CD4-positive, alpha-beta T cell treated with Interleukin-6 for 4 hours (primary cell): ENCODE measurements around the gene RPTOR.

Experiments
- DNase-seq: peaks from one replicate; pipeline ENCODE4 v3.0.0-alpha.2; 2020; ENCODE audit warnings: mixed read lengths

The RPTOR gene

DNA sequence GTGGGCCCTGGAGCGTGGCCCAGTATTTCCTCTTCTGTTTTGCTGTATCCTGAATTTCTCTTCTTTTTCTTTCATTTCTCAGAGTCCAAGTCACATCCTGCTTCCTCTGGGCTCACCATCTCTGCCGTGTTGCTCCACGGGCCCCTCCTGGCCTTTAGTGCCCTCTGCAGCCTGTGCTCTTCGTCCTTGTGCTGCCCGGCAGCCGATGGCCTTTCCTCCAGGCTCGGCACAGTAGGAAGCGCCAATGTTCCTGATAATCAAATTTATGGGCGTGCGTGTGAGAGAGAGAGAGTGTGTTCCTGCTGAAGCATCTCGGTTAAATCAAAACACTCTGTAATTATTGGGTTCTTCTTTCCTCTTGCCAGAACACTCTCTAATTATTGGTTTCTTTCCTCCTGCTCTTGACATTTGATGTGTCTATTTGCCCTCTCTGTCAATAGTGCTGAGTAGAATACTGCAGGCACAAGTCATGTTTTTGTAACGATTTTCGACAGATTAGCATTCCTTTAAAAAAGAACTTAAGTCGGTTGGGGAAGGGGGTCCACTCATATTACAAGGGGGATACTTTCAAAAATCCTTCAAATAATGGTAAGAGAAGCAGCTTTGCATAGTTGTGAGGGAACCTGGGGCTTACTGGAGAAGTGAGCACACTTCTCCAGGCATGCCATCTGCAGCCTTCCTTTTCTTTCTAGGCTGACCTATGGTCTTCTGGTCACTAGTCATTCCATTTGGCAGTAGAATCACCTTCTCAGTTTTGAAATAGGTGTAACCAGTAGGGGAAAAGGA is 126.6 kb downstream of the RPTOR start:
- DNase-seq = no peak

- no peak for DNase-seq
Observed at GRCh38 chr17:80671825-80672110, 127.1 kb downstream of the RPTOR start.

DNA sequence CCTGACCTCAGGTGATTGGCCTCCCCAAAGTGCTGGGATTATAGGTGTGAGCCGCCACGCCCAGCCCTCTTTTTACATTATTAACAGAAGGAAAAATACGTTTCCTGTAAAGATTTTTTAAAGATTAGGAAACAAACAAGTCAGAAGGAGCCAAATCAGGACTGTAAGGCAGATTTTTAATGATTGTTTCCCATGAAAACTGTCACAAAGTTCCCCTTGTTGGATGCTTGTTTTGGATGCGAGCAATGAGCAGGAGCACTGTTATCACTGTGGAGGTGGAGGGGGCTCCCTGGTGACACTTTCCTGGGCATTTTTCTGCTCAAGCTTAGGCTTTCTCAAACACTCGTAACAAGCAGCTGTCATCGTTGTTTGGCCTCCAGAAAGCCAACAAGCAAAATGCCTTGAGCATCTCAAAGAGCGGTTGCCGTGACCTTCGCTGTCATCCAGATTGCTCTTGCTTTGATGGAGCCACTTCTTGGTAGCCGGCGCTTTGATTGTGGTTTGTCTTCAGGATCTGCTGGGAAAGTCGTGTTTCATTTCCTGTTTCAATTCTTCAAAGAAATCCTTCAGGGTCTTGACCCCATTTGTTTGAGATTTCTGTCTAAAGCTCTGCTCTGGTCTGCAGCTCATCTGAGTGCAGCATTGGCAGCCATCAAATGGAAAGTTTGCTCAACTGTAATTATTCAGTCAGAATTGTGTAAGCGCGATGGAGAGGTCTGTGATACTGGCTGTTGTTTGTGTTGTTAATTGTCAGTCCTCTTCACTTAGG is 128.7 kb downstream of the RPTOR start:
- peak; percentile 63 for DNase-seq

DNA sequence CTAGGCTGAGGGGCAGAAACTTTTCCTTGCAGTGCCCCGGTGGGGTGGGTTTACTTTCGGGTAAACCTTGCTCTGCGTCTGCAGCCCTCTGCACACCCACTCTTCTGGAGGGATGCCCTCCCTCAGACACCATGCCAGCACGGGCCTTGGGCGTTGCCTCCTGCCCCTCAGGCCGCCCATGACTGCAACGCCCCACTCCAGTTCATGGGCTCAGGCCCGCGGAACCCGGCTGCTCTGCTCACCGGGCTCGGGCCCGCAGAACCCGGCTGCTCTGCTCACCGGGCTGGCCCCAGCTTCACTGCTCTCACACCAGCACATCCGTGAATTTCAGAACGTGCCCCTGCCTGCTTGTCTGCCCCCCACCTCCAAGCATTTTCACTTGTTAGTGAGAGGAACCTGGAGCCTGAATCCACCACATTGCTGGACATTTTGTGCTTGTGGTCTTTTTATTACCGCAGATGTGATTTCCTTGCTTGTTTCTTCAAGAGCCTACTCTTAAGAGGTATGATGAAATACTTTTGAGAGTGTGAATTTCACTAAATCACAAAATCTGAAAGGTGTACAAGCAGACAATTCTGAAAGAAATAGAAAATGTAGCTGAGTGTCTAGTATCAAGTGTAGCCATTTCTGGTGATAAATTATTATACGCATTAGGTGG is 130.9 kb downstream of the RPTOR start:
- DNase-seq = no peak

DNA sequence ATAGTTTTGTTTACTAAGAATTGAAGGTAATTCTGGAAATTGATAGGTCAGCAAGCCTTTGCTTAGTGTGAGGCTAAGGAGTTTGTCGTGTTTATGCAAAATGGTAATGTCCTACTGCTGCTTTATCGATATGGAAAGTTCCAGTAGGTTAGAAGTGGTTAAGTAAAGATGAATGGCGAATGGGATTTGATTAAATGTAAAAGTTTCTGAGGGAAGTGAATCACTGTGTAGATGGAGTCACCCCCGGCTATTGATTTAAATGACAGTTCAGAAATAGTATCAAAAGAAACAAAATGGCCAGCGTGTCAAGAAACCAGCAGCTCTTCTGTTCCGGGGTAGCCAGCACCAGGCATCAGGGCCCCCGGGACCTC is 131.4 kb downstream of the RPTOR start:
- DNase-seq = no peak

- no peak for DNase-seq
Observed at GRCh38 chr17:80676564-80676963, 131.9 kb downstream of the RPTOR start.

GRCh38 chr17:80677214-80677756 is 132.6 kb downstream of the RPTOR start:
- no peak for DNase-seq

GRCh38 chr17:80679816-80680215 is 135.2 kb downstream of the RPTOR start:
- DNase-seq = no peak

DNA sequence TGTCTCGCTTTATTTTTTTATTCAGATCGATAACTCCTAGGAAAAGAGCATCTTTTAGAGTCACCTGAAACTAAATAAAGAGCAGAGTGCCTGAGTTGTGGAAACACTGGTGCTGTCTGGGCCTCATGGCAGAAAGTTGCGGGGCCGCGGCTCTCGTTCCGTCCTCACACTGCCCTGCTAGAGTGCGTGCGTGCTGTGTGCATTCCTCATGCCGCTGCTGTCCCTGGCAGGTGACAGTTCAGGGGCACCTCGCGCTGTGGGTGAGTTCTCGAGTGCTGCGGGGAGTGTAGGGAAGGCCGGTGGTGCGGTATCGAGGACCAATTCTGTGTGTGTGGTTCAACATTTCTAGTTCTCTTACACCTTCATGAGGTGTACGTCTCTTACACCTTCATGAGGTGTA is 136.6 kb downstream of the RPTOR start:
- DNase-seq = no peak

DNA sequence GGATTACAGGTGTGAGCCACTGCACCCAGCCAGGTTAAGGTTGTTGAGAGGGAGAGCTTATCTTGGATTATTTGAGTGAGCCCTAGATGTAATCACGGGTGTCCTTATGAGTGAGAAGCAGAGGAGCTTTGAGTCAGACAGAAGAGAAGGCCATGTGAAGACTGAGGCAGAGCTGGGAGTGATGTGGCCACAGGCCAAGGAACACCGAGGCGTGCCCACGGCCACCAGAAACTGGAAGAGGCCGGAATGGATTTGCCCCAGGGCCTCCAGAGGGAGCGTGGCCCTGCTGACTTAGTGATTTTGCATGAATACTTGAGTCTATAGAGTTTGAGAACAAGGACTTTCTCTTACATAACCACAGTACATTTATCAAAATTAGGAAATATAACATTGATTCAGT is 137.7 kb downstream of the RPTOR start:
- DNase-seq = no peak

DNA sequence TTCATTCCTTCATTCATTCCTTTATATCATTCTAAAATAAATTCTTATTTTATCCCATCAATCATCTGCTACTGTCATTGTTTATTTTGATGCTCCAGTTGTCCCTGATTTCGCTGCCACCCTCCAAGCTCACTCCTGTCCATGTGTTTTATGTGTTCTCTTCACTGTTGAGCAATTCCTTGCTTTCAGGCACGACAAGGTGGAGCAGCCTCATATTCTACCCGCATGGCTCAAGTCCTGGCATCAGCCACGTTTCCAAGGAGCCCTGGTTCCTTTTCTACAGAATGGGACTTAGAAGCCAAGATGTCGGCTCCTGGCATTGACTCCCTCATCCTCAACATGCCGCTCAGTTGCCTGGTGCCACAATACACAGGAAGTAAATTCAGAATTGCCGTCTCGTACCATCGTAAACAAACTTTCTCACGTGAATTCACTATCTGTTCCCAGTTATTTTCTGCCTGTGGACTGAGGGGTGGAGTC is 139.0 kb downstream of the RPTOR start:
- DNase-seq = no peak

GRCh38 chr17:80687839-80688238 is 143.2 kb downstream of the RPTOR start:
- no peak for DNase-seq

GRCh38 chr17:80689129-80689619 is 144.5 kb downstream of the RPTOR start:
- no peak for DNase-seq

- DNase-seq = no peak
Observed at GRCh38 chr17:80691784-80692183, 147.1 kb downstream of the RPTOR start.

DNA sequence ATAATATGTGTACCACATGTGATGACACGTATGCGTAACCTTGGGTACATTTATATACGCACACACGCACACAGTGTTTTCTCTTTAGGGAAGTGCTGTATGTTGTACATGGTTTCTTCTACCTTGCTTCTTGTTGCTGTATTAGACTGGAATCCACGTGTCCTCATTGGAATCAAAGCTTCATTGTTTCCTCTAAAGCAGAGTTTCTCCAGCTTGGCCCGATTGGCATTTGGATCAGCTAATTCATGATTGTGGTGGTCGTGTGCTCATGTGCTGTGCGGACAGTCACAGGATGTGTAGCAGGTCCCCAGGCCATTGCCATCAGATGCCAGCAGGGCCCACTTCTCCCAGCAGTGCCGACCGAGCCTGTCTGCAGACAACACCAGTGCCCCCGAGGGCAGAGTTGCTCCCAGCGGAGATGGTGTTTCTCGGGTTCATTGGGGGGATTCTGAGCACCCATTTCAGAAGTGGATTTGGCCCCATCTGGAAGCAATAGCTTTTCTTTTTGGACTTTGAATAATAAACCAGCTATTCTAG is 148.4 kb downstream of the RPTOR start:
- DNase-seq = no peak

DNA sequence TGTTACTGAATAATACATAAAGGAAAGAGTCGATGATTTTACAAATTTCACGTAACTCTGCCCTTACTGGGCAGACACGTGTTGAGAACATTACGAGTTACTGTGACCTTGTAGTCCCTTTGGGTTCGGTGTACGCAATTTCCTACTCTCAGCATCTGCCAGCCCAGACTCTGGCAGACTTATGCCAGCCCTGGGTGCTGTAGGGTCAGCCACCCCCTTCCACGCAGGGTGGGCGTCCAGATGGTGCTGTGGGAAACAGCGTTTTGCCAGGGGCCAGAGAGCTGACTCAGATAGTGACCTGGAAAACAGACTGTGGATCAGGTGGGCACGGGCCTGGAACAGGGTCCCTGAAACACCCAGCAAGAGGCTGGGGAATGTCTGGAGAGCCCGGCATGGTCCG is 148.9 kb downstream of the RPTOR start:
- DNase-seq = no peak

GRCh38 chr17:80694085-80694991 is 149.7 kb downstream of the RPTOR start:
- no peak for DNase-seq

- peak; percentile 18 for DNase-seq
Observed at GRCh38 chr17:80694992-80695912, 150.6 kb downstream of the RPTOR start.

DNA sequence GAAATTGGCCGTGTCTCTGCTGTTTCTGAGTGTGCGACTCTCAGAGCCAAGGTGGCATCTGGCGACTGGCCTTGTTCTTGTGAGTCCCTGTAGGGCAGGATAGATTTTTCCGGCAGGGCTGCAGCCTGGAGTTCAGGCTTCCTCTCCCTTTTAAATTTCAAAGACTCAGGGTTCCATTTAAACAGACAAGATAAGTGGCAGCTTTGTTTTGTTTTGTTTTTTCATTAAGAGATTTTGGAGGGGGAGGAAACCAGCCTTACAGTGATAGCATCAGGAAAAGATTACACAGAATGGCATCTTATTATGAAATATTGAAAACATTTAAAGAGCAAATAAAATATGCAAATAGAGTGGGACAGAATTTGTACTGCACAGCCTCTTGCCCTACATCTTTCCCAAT is 151.3 kb downstream of the RPTOR start:
- no peak for DNase-seq

DNA sequence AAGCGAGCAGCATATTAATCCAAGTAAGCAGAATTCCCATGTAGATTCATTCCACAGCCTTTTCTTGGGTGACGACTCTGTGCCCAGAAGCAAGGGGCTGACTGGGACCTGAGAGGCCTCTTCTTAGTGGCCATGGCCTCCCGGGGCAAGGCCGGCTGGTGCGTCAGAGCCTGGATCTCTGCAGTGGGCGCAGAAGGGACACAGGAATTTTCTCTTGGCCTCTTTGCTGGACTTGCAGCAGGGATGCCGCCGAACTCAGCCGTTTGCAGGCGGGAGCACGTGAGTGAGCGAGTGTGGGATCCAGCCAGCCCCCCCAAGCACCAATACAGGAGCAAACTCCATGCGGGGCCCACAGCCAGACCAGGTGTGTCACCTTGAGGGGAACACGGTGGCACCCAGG is 151.8 kb downstream of the RPTOR start:
- DNase-seq = no peak

- no peak for DNase-seq
Observed at GRCh38 chr17:80696964-80697363, 152.3 kb downstream of the RPTOR start.
